OCI-LY7 (cell line): ENCODE measurements around the gene RHOBTB3.

Experiments used
- EZH2phosphoT487 ChIP-seq: fragments of 200-600 bp; sonication (generic); IDR thresholded peaks from 2 replicates; pipeline ENCODE4 v1.6.1; 2018; ENCODE audit warnings: low read depth, borderline replicate concordance, mild to moderate bottlenecking, mixed run types, antibody characterized with exemption, low read length, moderate library complexity, mixed read lengths
- TF ChIP-seq, protein P1 (sequence below): fragments of 200-600 bp; sonication (generic); conservative IDR thresholded peaks from 2 replicates; pipeline ENCODE4 v1.5.1; 2014; ENCODE audit warnings: mild to moderate bottlenecking, antibody characterized with exemption, low read length, moderate library complexity, mixed read lengths

DNA sequence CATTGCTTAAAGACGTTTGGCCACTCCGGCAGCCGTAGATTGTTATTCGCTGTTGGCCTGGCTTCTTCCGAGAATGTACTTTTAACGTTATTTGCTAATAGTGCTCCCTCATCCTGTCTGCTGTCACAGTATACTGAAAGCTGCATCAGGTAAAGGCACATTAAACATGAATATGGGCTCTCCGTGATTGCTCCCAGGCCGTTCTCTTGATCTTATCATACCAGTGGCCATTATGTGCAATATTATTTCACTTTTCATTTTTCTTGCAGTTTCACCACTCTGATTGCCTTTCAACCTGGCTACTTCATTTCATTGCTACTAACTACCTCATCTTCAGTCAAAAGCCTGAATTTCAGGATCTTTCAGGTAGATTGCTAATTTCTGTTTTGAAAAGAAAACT is 57.4 kb downstream of the RHOBTB3 start:
- TF ChIP-seq, protein P1, sequence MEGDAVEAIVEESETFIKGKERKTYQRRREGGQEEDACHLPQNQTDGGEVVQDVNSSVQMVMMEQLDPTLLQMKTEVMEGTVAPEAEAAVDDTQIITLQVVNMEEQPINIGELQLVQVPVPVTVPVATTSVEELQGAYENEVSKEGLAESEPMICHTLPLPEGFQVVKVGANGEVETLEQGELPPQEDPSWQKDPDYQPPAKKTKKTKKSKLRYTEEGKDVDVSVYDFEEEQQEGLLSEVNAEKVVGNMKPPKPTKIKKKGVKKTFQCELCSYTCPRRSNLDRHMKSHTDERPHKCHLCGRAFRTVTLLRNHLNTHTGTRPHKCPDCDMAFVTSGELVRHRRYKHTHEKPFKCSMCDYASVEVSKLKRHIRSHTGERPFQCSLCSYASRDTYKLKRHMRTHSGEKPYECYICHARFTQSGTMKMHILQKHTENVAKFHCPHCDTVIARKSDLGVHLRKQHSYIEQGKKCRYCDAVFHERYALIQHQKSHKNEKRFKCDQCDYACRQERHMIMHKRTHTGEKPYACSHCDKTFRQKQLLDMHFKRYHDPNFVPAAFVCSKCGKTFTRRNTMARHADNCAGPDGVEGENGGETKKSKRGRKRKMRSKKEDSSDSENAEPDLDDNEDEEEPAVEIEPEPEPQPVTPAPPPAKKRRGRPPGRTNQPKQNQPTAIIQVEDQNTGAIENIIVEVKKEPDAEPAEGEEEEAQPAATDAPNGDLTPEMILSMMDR, result no peak
- no peak for TF ChIP-seq EZH2phosphoT487
